HL-60 (cell line): ENCODE measurements around the gene GLI2.

Source experiments
- GABPA ChIP-seq: IDR thresholded peaks from 2 replicates; pipeline ENCODE4 v1.6.1; 2012; ENCODE audit warnings: low read depth
- POLR2AphosphoS5 ChIP-seq: IDR thresholded peaks from 2 replicates; pipeline ENCODE4 v1.6.1; 2012; ENCODE audit warnings: low read depth
- SPI1 ChIP-seq: IDR thresholded peaks from 2 replicates; pipeline ENCODE4 v1.6.1; 2012; ENCODE audit warnings: low read depth, mild to moderate bottlenecking, borderline replicate concordance
- TF ChIP-seq, protein P1 (sequence below): IDR thresholded peaks from one replicate; pipeline ENCODE4 v1.5.1; 2011; ENCODE audit warnings: low read length, control low read depth, inconsistent platforms; ENCODE audit not compliant: insufficient read depth
- TF ChIP-seq, protein P2 (sequence below): IDR thresholded peaks from 2 replicates; pipeline ENCODE4 v1.6.1; 2012; ENCODE audit warnings: low read depth; ENCODE audit not compliant: insufficient replicate concordance

DNA sequence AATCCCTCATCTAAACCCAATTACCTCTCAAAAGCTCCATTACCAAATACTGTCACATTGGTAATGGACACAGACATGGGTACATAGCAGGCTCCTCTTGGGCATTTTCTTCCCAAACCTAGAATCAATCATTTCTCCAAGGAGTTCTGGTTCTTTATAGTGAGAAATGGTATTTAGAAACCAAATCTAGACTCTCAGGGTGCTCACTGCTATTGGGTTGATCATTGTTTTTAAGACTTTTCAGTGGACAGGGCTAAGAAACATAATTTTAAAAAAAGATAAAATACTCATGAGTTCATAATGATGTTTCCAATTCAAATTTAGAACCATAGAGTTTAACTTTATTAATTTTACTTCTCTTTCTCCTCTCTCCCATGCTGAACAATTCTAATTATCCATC is 9.4 kb upstream of the GLI2 start:
- TF ChIP-seq POLR2AphosphoS5 (no peak), GABPA (no peak), SPI1 (no peak)
- TF ChIP-seq, protein P1, sequence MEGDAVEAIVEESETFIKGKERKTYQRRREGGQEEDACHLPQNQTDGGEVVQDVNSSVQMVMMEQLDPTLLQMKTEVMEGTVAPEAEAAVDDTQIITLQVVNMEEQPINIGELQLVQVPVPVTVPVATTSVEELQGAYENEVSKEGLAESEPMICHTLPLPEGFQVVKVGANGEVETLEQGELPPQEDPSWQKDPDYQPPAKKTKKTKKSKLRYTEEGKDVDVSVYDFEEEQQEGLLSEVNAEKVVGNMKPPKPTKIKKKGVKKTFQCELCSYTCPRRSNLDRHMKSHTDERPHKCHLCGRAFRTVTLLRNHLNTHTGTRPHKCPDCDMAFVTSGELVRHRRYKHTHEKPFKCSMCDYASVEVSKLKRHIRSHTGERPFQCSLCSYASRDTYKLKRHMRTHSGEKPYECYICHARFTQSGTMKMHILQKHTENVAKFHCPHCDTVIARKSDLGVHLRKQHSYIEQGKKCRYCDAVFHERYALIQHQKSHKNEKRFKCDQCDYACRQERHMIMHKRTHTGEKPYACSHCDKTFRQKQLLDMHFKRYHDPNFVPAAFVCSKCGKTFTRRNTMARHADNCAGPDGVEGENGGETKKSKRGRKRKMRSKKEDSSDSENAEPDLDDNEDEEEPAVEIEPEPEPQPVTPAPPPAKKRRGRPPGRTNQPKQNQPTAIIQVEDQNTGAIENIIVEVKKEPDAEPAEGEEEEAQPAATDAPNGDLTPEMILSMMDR: no peak
- TF ChIP-seq, protein P2, sequence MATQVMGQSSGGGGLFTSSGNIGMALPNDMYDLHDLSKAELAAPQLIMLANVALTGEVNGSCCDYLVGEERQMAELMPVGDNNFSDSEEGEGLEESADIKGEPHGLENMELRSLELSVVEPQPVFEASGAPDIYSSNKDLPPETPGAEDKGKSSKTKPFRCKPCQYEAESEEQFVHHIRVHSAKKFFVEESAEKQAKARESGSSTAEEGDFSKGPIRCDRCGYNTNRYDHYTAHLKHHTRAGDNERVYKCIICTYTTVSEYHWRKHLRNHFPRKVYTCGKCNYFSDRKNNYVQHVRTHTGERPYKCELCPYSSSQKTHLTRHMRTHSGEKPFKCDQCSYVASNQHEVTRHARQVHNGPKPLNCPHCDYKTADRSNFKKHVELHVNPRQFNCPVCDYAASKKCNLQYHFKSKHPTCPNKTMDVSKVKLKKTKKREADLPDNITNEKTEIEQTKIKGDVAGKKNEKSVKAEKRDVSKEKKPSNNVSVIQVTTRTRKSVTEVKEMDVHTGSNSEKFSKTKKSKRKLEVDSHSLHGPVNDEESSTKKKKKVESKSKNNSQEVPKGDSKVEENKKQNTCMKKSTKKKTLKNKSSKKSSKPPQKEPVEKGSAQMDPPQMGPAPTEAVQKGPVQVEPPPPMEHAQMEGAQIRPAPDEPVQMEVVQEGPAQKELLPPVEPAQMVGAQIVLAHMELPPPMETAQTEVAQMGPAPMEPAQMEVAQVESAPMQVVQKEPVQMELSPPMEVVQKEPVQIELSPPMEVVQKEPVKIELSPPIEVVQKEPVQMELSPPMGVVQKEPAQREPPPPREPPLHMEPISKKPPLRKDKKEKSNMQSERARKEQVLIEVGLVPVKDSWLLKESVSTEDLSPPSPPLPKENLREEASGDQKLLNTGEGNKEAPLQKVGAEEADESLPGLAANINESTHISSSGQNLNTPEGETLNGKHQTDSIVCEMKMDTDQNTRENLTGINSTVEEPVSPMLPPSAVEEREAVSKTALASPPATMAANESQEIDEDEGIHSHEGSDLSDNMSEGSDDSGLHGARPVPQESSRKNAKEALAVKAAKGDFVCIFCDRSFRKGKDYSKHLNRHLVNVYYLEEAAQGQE: no peak
